HG03457 (cell line): ENCODE results near the gene CRACDL.

Source experiments
- ATAC-seq: cut with Tn5 transposase; IDR thresholded peaks from one replicate; pipeline ENCODE4 v1.9.1; 2021; ENCODE audit warnings: moderate number of reproducible peaks; ENCODE audit not compliant: unreplicated experiment

Gene CRACDL

DNA sequence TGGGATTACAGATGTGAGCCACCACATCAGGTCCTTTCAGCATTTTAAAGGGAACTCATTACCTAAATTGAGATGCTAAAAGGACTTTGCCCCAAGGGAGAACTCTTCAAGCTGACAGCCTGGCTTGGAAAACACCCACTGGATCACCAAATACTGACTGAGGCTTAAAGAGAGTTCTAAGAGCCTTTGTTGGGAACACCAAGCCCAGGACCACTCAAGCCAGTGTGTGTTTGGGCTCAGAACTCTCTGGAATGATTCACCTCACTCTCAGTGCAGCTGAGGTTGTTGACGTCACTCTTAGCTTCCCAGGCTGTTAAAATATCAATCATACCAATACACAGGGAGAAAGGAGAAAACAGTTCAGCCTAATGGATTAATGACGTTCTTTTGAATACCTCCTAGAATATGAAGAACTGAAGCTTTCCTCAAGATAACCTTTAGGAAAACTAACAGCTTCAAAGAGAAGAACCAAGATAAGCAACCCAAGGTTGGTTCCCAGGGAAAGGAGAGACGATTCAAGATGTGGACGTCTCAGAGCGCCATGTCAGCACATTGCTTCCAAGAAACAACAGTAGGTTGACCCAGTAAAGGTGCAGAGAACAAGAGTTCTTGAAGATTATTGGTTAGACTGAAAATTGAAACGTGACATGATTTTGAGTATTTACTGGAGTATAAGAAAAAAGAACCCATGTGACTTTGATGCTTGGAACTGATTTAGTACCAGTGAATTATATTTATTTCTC is 157.1 kb downstream of the CRACDL start:
- no peak for ATAC-seq

DNA sequence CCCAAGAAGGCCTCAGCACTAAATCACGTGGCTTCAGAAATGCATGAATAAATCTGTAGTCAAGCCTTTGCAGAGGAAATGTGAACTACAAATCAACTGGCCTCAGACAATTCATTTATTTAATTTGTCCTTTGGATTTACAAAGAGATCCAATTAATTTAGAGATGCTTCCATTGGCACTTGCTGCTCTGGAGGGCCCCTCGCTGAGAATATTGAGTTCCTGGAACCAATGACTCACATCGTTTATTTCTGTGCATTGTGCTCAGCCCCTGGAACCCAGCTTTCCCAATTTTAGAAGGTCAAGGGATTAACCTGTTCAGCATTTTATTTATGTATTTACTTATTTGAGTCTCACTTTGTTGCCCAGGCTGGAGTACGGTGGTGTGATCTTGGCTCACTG is 157.9 kb downstream of the CRACDL start:
- ATAC-seq = no peak

DNA sequence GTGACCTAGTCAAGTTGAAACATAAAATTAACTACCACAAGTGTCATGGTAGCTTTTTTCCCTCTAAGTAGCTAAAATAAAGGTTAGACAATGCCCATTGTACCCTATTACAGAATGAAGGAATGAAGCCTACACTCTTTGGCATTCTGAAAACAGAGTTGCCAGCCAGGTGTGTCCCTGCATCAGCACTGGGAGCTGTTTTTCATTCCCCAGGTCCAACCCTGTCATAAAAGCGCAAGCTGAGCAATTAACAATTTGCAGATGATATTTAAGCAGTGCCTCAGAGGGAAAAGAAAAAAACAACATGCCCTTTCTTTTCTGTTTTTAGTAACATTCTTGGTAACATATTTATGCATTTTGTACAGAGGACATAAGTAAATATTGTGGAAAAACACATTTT is 158.3 kb downstream of the CRACDL start:
- ATAC-seq = no peak

DNA sequence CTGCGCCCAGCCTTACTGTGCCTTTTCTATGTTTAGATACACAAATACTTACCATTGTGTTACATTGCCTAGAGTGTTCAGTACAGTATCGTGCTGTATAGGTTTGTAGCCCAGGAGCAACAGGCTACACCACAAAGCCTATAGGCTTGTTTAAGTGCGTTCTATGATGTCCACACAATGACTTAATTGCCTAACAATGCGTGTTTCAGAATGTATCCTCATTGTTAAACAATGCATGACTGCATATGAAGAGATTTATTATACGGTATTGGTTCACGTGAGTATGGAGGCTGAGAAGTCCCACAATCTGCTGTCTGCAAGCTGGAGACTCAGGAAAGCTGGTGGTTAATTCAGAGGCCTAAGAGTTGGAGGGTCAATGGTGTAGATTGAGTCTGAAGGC is 158.9 kb downstream of the CRACDL start:
- ATAC-seq = no peak

DNA sequence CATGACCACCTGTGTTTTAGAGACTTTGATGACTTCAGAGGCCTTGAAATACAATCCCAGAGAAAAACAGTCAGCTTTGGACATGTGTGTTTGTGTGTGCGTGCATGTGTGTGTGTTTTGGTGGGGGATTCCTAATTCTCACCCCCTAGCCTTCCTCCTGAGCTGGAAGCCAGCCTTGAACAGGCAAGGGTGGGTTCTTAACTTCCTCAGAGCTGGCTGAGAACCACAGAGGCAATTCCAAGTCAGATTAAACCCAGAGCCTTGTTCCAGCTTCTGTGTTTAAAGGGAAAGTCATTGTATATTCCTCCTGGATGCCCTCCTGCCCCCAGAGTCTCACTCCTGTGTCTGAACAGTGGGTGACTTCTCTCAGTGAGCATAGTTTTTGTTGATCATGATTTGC is 159.9 kb downstream of the CRACDL start:
- no peak for ATAC-seq

DNA sequence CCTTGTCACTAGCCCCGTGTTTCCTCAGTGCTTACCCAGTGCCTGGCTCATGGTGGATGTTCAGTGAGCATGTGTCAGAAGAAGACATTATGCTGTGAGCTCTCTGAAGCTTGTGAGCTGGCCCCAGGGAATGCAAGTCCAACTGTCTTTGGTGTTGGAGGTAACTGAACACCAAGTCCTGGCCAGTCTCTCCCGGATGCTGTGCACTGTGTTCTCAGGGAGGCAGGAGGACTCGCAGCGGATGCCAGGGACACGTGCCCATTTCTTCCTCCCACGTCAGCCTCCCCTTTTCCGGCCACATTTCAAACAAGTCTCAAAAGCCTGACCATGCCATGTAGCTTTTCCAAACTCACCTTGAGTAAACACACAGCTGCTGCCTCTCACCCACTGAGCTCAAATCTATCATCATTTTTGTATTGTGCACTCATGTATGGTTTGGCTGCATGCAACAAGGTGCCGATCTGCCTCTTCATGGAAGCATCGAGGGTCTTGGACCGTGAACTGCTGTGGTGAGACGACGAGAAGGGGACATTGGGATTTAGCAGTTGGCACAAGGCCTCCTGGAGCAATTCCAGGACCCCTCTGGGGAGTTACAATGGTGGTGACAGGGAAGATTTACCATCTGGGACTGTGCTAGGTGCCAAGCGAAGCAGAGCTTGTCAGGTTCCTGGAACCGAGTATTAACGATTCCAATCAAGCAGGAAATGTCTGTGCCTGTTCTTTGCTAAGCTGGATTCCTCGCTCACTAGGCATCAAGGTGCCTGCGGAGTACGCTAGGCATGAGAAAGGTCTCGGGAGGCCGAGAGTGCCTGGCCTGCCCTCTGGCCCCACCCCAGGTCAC is 160.7 kb downstream of the CRACDL start:
- no peak for ATAC-seq

DNA sequence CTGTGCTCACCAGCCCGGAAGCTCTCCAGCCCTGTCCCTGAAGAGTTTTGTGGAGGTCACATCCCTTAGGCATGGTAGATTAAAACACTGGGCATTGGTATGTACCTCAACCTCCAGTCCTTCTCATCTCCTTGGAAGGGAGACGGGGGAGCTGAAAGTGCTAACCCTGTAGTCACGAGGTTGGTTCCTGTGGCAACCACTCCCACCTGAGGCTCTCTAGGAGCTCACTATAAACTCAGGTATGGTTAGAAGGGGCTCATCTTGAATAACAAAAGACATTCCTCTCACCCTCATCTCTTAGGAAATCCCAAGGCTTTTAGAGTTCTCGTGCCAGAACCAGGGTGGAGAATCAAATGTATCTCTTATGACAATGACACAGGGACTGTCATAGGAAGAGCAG is 162.1 kb downstream of the CRACDL start:
- ATAC-seq = no peak

DNA sequence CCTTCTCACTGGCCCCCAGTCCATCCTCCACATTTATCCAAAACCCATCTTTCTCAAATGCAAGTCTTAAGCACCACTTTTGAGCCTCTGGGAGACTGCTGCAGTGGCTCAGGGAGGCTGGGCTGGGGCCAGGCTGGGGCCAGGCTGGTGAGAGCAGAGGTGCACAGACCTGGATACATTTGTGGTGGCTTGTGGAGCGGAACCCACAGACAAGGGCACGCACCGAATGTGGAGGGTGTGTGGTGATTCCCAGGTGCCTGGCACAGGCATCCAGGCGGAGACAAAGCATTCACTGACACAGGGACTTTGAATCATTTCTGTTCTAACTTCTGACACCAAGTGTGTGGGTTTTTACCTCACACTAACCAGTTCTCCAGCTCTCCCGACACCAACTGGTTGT is 162.9 kb downstream of the CRACDL start:
- no peak for ATAC-seq

DNA sequence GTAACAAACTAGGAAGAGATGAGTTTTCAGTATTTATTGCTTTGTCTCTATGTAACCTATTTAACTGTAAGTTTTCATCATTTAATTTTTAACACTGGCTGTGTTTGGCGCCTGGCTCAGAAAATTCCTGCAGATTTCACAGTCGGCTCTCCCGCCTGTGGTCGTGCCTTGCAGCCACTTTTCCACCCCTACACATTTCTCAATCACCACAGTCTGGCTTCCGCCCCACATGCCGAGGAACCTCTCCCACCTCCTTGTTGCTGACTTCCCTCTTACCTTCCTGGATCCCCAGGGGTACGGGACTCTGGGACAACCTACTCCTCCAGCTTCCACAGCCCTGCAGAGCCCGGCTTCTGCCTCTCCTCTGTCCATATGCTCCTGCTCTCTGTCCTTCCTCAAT is 163.5 kb downstream of the CRACDL start:
- no peak for ATAC-seq

DNA sequence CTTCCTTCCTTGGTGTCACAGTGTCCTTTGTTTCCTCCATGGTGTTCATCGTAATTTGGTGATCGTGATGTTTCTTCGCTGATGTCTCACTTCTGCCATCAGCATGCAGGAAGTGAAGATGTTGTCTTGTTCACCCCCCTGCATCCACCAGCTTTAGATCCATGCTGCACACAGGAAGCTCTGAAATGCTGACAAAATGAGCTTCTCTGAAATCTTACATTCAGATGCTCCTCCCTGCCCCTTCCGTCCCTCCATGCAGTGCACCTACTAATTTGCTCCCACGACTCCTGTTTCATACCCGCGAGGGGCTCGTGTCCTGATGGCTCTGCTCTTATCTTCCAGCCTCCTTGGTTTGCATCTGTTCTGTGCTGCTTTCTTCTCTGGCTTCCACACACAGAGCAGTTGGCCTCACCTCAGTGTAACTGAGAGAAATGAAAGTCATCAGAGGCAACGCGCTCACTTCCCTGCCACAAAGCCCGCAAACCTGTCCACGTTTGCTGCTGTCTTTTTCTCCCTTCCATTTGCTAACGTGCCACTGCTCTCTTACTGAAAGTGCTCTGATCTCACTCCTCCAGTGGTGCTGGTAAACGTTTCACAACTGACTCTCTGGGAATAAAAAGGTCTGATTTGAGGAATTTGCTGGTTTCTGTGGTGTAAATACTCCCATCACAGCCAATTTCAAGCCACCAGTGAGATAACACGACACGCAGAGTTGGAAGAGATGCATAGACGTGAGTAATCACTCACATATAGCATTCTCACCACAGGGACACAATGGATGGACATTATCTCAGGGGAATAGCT is 164.1 kb downstream of the CRACDL start:
- no peak for ATAC-seq

DNA sequence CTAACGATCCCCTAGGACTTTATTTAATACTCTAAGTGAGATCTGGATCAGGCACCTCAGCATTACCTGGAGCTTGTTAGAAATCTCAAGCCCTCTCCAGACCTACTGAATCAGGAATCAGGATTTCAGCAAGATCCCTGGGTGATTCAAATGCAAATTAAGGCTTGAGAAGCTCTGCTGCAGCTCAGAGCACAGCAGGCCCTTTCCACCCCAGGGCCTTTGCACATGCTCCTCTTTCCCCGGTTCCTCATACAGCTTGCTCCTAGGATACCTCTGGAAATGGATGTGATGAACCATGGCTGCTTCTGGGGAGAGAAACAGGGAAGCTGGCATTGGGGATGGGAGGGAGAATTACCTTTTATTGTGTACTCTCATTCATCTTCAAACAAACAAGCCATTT is 164.8 kb downstream of the CRACDL start:
- no peak for ATAC-seq

DNA sequence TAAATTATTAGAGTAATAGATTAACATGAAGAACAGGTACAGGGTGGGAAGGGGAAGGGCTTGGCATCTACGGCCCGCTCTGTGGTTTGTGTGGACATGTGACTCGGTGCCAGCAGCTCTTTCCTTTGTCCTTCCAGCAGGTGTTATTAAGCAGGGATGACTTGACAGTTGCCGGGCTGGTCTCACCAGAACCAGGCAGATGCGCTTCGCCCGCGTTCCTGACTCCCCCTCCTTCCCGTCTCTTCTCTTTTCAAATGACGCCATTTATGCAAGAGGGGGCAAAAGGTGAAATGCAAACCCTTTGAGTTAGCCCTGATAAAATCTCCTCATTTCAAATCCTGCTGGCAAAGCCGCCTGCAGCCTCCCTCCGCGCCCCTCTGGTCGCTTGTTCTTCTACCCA is 166.2 kb downstream of the CRACDL start:
- no peak for ATAC-seq

DNA sequence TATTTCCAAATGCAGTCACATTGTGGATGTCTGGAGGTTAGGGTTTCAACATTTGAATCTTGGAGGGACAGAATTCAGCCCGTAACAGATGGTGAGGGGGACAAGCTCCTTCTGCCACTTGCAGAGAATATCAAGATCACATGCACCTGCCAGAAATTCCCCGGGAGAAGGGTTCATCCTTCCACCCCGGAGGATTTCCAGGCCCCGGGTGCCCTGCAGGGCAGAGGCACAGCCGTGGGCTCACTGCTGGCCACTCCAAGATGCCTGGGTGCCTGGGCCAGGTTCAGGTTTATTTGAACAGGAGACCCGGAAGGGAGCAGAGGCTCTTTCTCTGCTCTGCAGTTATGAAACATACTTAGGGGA is 166.9 kb downstream of the CRACDL start:
- ATAC-seq = no peak

DNA sequence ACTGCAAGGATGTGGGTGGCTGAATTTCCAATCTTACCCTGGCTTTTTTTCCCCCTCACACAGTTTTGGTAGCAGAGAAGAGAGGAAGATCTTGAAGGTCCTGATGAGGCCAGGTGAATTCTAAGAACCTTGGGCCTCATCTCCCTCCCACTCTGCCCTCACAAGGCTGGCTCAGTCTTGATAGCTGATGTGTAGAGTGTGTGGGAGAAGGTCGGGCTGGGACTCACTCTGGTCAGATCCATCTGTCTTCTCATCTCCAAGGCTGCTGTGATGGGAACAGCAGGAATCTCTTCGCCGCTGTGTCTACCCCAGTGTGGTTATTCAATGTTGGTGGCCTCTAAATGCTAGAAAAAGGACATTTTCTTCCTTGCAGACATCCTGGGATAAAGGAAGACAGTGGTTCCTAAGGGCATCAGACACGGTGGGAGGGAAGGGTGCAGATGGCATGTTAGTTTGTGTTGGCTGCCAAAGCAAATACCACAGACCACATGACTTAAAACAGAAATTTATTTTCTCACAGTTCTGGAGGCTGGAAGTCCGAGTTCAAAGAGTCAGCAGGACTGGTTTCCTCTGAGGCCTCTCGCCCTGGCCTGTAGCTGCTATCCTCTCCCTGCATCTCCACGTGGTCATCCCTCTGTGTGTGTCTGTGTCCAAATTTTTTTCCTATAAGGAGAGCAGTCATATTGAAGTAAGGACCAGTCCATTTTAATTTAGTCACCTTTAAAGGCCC is 167.5 kb downstream of the CRACDL start:
- no peak for ATAC-seq

DNA sequence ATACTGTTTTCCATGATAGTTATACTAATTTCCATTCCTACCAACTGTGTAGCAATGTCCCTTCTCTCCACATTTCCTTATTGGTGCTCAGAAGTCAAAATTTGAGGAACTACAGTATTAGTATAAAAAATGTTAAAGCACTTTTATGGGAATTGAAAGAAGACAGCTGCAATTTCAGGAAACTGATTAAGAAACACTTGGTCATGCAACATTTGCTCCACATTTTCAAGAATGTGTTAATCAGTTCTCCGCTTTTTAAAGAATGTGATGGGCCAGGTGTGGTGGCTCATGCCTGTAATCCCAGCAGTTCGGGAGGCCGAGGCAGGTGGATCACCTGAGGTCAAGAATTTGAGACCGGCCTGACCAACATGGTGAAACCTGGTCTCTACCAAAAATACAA is 171.5 kb downstream of the CRACDL start:
- no peak for ATAC-seq

DNA sequence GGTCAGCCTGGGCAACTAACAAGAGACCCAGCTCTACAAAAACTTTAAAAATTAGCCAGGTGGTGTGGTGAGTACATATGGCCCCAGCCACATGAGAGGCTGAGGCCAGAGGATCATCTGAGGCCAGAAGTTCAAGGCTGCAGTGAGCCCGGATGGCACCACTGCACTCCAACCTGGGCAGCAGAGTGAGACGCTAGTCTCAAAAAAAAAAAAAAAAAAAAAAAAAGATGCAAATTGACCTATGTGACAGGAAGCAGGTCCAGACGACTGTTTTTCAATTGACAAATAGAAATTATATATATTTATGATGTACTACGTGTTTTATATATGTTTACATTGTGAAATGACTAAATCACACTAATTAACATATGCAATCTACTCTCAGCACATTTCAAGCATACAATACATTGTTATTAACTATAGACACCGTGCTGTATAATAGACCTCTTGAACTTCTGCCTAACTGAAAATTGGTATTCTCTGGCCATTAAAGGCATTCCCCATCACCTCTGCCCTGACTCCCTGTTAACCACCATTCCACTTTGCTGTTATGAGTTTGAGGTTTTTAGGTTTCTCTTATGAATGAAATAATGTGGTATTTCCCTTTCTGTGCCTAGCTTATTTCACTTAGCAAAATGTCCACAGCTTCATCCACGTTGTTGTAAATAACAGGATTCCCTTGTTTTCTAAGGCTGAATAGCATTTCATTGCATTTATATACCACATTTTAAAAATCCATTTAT is 172.6 kb downstream of the CRACDL start:
- ATAC-seq = no peak

DNA sequence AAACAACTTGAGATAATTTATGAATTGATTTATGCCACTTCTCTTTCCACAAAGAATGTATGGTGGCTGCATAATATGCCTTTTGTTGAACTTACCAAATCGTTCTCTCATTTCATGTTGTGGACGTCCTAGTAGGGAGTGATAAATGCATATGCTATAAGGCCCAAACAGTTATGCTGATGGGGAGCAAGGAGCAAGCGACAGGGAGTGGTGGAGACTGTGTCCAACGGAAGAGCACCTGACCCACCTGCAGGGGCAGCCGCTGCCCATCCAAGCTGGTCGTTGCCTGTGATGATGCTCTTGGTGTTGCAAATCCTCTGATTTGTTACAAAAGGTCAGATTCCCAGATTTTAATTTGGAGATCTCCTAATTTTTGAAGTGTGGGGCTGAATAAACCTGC is 174.1 kb downstream of the CRACDL start:
- no peak for ATAC-seq

DNA sequence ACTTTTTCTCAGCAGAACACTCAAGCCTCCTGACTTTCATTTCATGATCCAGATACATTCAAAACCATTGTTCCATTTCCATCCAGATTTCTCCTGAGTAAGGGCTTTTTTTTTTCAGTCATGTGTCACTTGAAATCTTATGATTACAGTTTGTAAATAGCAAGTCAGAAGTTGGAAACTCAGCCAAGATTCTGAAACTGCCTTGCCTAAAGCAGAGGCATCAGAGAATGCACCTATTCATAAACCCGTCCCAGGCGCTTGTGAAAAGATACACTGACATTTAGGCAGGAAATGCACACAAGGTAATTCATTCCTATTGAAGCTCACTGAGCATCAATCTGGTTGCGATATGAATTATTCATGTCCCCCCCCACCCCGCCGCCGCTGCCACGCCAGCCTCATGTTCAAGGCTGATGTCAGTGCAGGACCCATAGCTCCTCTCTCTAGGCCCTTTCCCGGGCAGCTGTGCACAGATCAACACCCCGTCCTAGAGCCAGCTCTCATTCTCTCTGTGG is 174.7 kb downstream of the CRACDL start:
- no peak for ATAC-seq

DNA sequence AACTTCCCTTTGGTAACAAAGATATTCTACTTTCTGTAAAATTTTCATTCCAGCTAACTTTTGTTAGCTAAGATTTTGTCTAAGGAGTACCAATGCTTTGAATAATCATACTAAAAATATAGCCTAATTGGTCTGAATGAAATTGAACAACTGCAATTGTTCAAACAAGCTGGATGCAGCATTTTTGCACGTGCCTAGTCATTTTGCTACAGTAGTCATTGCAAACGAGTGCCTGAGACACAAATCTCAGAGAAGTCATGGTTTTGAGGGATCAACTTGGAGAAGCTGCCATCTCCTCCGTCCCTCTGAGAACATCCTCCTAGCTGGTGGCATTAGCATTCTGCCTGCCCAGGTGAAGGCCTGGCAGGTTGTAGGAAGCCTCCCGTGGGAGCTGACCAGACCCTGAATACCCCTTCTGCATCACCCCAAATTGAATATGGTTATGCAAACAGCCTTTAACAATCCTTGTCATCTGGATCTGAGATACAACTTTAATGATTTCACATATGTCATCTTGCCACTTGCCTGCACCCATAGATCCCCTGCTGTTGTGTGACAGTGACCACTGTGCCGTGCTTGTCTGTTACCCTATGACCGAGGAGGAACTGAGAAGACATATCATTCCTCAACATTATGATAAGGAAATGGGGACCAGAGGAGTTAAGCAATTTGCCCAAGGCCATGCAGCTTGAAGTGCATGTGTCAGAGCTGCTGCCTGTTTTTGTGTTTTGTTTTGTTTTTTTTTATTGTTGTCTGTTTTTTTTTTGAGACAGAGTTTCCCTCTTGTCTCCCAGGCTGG is 176.0 kb downstream of the CRACDL start:
- ATAC-seq = no peak
